Liver (tissue), 3 donors: Measurements from ENCODE around the gene RFX8.

Experiments
- CTCF ChIP-seq: fragments of 150-350 bp; IDR thresholded peaks from 2 replicates; pipeline ENCODE4 v1.5.1; 2017; ENCODE audit warnings: improper control_type of control experiment, low read depth, low read length; ENCODE audit not compliant: missing input control
- REST ChIP-seq: IDR thresholded peaks from 2 replicates; pipeline ENCODE4 v1.6.1; 2016; ENCODE audit warnings: antibody characterized with exemption, mild to moderate bottlenecking
- RXRA ChIP-seq, 2 donors: IDR thresholded peaks; 2 replicates each; pipeline ENCODE4 v1.6.1; 2017 to 2018; ENCODE audit warnings: antibody characterized with exemption in 2 of 2, mild to moderate bottlenecking in 1 of 2
- TAF1 ChIP-seq: conservative IDR thresholded peaks from 2 replicates; pipeline ENCODE4 v1.6.1; 2016; ENCODE audit warnings: antibody characterized with exemption, mild to moderate bottlenecking
- donor health status: healthy.
- donor health status: healthy.

- no peak for TF ChIP-seq TAF1
- TF ChIP-seq REST: no peak
- TF ChIP-seq CTCF: no peak
- TF ChIP-seq RXRA (IDR thresholded peaks at IDR 0.05): no peak
Observed at GRCh38 chr2:101485856-101486255, 10.9 kb upstream of the RFX8 start.
